Mammary epithelial cell (primary cell): Measurements from ENCODE around the gene RGS6.

ENCODE experiments used
- EZH2 ChIP-seq: IDR thresholded peaks from 2 replicates; pipeline ENCODE4 v1.6.1; 2012; ENCODE audit warnings: low read length, inconsistent platforms, borderline replicate concordance
- TF ChIP-seq, protein P1 (sequence below), 2 donors: IDR thresholded peaks in 1 of 2; conservative IDR thresholded peaks in 1 of 2; 2 replicates each; pipeline ENCODE4 v1.5.1; 2011 to 2012; ENCODE audit warnings: inconsistent platforms in 2 of 2, low read length in 2 of 2, mild to moderate bottlenecking in 2 of 2, control low read depth in 1 of 2, low read depth in 1 of 2; ENCODE audit not compliant: insufficient read depth in 1 of 2; ENCODE audit errors: extremely low read depth in 1 of 2

DNA sequence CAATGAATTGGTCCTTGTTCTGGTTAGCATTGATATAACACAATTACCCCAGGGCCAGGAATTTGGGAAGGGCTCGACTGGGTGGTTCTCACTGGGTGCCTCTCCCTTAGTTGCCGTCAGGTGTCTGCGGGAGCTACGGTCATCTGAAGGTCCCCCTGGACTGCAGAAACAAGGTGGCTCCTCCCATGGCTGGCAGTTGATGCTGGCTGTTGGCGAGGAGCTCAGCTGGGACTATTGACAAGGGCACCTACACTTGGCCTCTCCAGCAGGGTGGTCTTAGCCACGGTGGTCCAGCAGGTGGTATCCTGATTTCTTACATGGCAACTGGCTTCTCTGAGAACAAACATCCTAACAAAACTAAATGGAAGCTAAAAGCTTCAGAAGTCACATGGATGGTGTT, 41.0 kb upstream of the RGS6 start:
- TF ChIP-seq, protein P1, sequence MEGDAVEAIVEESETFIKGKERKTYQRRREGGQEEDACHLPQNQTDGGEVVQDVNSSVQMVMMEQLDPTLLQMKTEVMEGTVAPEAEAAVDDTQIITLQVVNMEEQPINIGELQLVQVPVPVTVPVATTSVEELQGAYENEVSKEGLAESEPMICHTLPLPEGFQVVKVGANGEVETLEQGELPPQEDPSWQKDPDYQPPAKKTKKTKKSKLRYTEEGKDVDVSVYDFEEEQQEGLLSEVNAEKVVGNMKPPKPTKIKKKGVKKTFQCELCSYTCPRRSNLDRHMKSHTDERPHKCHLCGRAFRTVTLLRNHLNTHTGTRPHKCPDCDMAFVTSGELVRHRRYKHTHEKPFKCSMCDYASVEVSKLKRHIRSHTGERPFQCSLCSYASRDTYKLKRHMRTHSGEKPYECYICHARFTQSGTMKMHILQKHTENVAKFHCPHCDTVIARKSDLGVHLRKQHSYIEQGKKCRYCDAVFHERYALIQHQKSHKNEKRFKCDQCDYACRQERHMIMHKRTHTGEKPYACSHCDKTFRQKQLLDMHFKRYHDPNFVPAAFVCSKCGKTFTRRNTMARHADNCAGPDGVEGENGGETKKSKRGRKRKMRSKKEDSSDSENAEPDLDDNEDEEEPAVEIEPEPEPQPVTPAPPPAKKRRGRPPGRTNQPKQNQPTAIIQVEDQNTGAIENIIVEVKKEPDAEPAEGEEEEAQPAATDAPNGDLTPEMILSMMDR (conservative IDR thresholded peaks at IDR 0.05 in 1 of 2, IDR thresholded peaks at IDR 0.05 in 1 of 2; ENCODE audit: extremely low read depth in 1 of 2, insufficient read depth in 1 of 2, low read depth in 1 of 2, low read length in 2 of 2): no peak
- no peak for TF ChIP-seq EZH2
